ENCODE data around the gene TMPRSS13.

GRCh38 chr11:117908109-117908895 lies 20.9 kb downstream of the TMPRSS13 start:
- TF ChIP-seq, protein P1, sequence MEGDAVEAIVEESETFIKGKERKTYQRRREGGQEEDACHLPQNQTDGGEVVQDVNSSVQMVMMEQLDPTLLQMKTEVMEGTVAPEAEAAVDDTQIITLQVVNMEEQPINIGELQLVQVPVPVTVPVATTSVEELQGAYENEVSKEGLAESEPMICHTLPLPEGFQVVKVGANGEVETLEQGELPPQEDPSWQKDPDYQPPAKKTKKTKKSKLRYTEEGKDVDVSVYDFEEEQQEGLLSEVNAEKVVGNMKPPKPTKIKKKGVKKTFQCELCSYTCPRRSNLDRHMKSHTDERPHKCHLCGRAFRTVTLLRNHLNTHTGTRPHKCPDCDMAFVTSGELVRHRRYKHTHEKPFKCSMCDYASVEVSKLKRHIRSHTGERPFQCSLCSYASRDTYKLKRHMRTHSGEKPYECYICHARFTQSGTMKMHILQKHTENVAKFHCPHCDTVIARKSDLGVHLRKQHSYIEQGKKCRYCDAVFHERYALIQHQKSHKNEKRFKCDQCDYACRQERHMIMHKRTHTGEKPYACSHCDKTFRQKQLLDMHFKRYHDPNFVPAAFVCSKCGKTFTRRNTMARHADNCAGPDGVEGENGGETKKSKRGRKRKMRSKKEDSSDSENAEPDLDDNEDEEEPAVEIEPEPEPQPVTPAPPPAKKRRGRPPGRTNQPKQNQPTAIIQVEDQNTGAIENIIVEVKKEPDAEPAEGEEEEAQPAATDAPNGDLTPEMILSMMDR (IDR thresholded peaks at IDR 0.05) = no peak
- no peak for TF ChIP-seq POLR2A (IDR thresholded peaks at IDR 0.05)

Measured in heart left ventricle (tissue), 13 donors.